K562 (cell line): ENCODE data around the gene RSPH1. TPM values are rescaled to one million over a fixed set of nuclear protein-coding genes. Genes with fewer than 3 reads are reported as not detected.

Source experiments
- ATAC-seq: fragments of 200-7000 bp; cut with Tn5 transposase; 3 replicates; pipeline ENCODE4 v1.9.1; 2020; ENCODE audit warnings: moderate library complexity
- BruUV-seq: library from RNA; stranded (reverse); fragments of 400-500 nt; replicated peaks from 2 replicates; lab custom pipeline; 2021; lab: Mats Ljungman, UMichigan
- CTCF ChIA-PET: fragments of 300-600 bp; formaldehyde crosslinking; extraction: SDS; loops from one replicate; lab custom pipeline; 2021; ENCODE audit warnings: low intra/inter-chr PET ratio; lab: Yijun Ruan, JAX
- POLR2A ChIA-PET: fragments of 300-600, 350-650 bp; sonication (Branson Sonifier 250); formaldehyde crosslinking; extraction: SDS; loops from one replicate; lab custom pipeline; 2021; ENCODE audit warnings: antibody characterized with exemption, inconsistent platforms; lab: Yijun Ruan, JAX
- DNase-seq, 4 experiments: peaks; one replicate each; pipeline versions ENCODE4 v3.0.0 to v3.0.0-alpha.2; 2011 to 2018; ENCODE audit warnings: low spot score in 3 of 4, mixed read lengths in 3 of 4; ENCODE audit errors: extremely low read depth in 1 of 4
- FAIRE-seq: peaks from 2 replicates; lab custom pipeline; 2011; peaks lifted over from hg19 to GRCh38; lab: Jason Lieb, UNC
- H2AFZ ChIP-seq: 2 replicates; pipeline ENCODE4 v1.6.0; 2011; ENCODE audit warnings: low read depth, low read length, control low read depth, inconsistent platforms
- H3K27ac ChIP-seq: fragments of 200-600 bp; 3 replicates; pipeline ENCODE4 v1.8.0; 2011; ENCODE audit warnings: low read depth, mild to moderate bottlenecking, control low read depth, inconsistent platforms, low read length, moderate library complexity, mixed read lengths; ENCODE audit errors: extremely low read depth
- H3K27me3 ChIP-seq, 2 experiments: fragments of 300-600 bp in 1 of 2; 2 replicates in 1 of 2; 3 replicates in 1 of 2; pipeline versions ENCODE4 v1.6.0 to v1.8.0; 2011; ENCODE audit warnings: inconsistent platforms in 2 of 2, low read length in 2 of 2, mild to moderate bottlenecking in 1 of 2, mixed read lengths in 1 of 2, moderate library complexity in 1 of 2; ENCODE audit not compliant: control insufficient read depth in 2 of 2, insufficient read depth in 2 of 2
- H3K36me3 ChIP-seq: fragments of 300-600 bp; 3 replicates; pipeline ENCODE4 v1.8.0; 2011; ENCODE audit warnings: mild to moderate bottlenecking, low read length, inconsistent platforms; ENCODE audit not compliant: control insufficient read depth, insufficient read depth
- H3K4me1 ChIP-seq, 2 experiments: fragments of 200-600 bp in 1 of 2; replicated peaks in 1 of 2; 2 replicates in 1 of 2; 3 replicates in 1 of 2; pipeline versions ENCODE4 v1.5.1 to v1.8.0; 2011; ENCODE audit warnings: inconsistent platforms in 2 of 2, low read length in 2 of 2, mild to moderate bottlenecking in 1 of 2, mixed read lengths in 1 of 2, moderate library complexity in 1 of 2; ENCODE audit not compliant: control insufficient read depth in 2 of 2, insufficient read depth in 2 of 2
- H3K4me2 ChIP-seq: 2 replicates; pipeline ENCODE4 v1.6.1; 2011; ENCODE audit warnings: low read length, control low read depth, inconsistent platforms, mixed read lengths; ENCODE audit not compliant: insufficient read depth
- H3K4me3 ChIP-seq: fragments of 200-600 bp; sonication (generic), shearing (Covaris generic); 2 replicates; pipeline ENCODE4 v1.5.1; 2016; ENCODE audit warnings: control low read depth, inconsistent platforms
- H3K79me2 ChIP-seq: fragments of 200-600 bp; 3 replicates; pipeline ENCODE4 v1.8.0; 2011; ENCODE audit warnings: low read length, inconsistent platforms; ENCODE audit not compliant: control insufficient read depth, insufficient read depth
- H3K9ac ChIP-seq, 2 experiments: 2 replicates each; pipeline versions ENCODE4 v1.6.0 to v1.6.1; 2011; ENCODE audit warnings: low read depth in 2 of 2, low read length in 2 of 2, control low read depth in 1 of 2, inconsistent platforms in 1 of 2, mild to moderate bottlenecking in 1 of 2, mixed read lengths in 1 of 2; ENCODE audit not compliant: insufficient read depth in 1 of 2
- H3K9me1 ChIP-seq: one replicate; pipeline ENCODE4 v1.6.0; 2011; ENCODE audit warnings: inconsistent platforms, mild to moderate bottlenecking, low read length, moderate library complexity; ENCODE audit not compliant: control insufficient read depth, insufficient read depth
- H3K9me3 ChIP-seq: replicated peaks from 2 replicates; pipeline ENCODE4 v1.5.1; 2011; ENCODE audit warnings: low read depth, low read length, inconsistent platforms; ENCODE audit not compliant: control insufficient read depth, insufficient read depth
- H4K20me1 ChIP-seq: replicated peaks from 2 replicates; pipeline ENCODE4 v1.6.1; 2011; ENCODE audit warnings: low read length, inconsistent platforms, mixed read lengths; ENCODE audit not compliant: control insufficient read depth, insufficient read depth
- HDAC3 ChIP-seq: fragments of 450-650 bp; IDR thresholded peaks from 2 replicates; pipeline ENCODE4 v1.6.1; 2018; ENCODE audit warnings: borderline replicate concordance, mild to moderate bottlenecking, moderate library complexity; ENCODE audit not compliant: partially characterized antibody
- NUFIP1 ChIP-seq: fragments of 450-650 bp; IDR thresholded peaks from 2 replicates; pipeline ENCODE4 v1.6.1; 2018; ENCODE audit not compliant: partially characterized antibody
- PURB ChIP-seq: sonication (generic); formaldehyde crosslinking; IDR thresholded peaks from 2 replicates; pipeline ENCODE4 v1.9.0; 2021; ENCODE audit warnings: low read depth, mild to moderate bottlenecking, missing genetic modification reagents
- SMARCA4 ChIP-seq: fragments of 450-650 bp; IDR thresholded peaks from 2 replicates; pipeline ENCODE4 v1.6.1; 2016
- WGBS: fragments of 100-300 bp; shearing (Covaris generic); methylation state at CpG from one replicate; pipeline ENCODE4 v1.1.6; 2016; ENCODE audit warnings: low coverage, mixed read lengths; ENCODE audit not compliant: insufficient coverage; ENCODE audit errors: missing lambda C conversion rate; 5-methylcytosine and 5-hydroxymethylcytosine counted together
- in situ Hi-C: fragments of 300-500 bp; cut with MboI; formaldehyde crosslinking; loops from 4 replicates; pipeline ENCODE4 v1.15.0; 2018; ENCODE audit warnings: inconsistent platforms, mixed read lengths
- intact Hi-C: fragments of 100-400 bp; cut with micrococcal nuclease; formaldehyde crosslinking; loops from 2 replicates; pipeline ENCODE4 v1.14.2; 2022
- polyA plus RNA-seq, 8 experiments: library from polyadenylated mRNA; depleted of rRNA in 4 of 8; stranded (reverse) in 5 of 8; unstranded in 3 of 8; fragments of >200 nt; fragmentation: Nextera tagmentation in 2 of 8; fragmentation: Illumina TruSeq in 1 of 8; extraction: Ambion mirVana in 2 of 8; extraction: Trizol in 1 of 8; gene quantifications; 2 replicates each; pipeline versions ENCODE4 v1.2.1 to v1.2.3, GENCODE V29; 2011 to 2014; ENCODE audit warnings: inconsistent platforms in 1 of 8, missing spikeins in 1 of 8
- total RNA-seq, 7 experiments: library from RNA; depleted of rRNA in 6 of 7; stranded (reverse); fragments of >200 nt in 6 of 7; fragmentation: Illumina TruSeq in 2 of 7; extraction: Trizol in 2 of 7; gene quantifications; 2 replicates each; pipeline versions ENCODE4 v1.2.1 to v1.2.3, GENCODE V29; 2011 to 2021; ENCODE audit warnings: low replicate concordance in 1 of 7
- TF ChIP-seq, protein P1 (sequence below): sonication (generic); formaldehyde crosslinking; IDR thresholded peaks from 2 replicates; pipeline ENCODE4 v1.8.0; 2022; ENCODE audit warnings: mild to moderate bottlenecking, missing genetic modification reagents
- TF ChIP-seq, protein P2 (sequence below), 2 experiments: fragments of 450-650 bp; conservative IDR thresholded peaks; 2 replicates each; pipeline ENCODE4 v1.6.1; 2017; ENCODE audit warnings: mild to moderate bottlenecking in 2 of 2, moderate library complexity in 2 of 2

Gene RSPH1
- total and polyA plus RNA-seq, 9 of the 15 experiments (the other 6 are each of a cell fraction or from before 2014, with no cell fraction given) = 0.17 TPM; not detected in 8

DNA sequence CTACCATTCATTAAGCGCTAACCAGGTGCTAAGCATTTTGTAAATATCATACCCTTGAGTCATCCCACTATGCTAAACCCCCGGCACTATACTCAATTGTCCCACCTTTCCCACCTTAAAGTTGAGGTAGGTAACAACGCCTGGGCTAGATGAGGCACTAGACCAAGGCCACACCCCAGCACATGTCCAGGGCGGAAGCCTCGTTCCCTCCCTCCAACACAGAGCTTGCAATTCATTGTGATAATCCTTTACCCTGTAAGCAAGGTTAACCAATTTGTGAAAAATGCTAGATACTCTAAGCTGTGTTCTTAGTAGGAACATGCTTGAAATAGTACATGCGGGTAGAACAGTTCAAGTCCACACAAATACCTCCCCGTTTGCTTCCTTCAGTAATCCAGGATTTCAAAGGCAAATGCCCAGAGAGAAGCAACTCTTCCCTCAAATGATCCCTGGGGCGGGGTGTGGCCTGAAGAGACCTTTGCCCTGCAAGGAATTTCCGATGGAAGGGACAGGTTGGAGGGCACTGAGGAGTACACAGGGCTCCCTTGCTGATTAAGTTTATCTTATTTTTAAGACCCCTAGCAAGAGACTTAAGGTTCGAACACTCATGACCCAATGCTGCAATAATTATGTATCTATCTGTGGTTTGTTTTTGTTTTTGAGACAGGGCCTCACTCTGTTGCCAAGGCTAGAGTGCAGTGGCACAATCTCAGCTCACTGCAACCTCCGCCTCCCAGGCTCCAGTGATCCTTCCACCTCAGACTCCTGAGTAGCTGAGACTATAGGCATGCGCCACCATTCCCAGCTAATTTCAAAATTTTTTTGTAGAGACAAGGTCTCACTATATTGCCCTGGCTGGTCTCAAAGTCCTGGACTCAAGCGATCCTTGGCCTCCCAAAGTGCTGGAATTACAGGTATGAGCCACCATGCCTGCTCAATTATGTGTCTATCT is 2.6 kb downstream of the RSPH1 start (continued):
- TF ChIP-seq, protein P1, sequence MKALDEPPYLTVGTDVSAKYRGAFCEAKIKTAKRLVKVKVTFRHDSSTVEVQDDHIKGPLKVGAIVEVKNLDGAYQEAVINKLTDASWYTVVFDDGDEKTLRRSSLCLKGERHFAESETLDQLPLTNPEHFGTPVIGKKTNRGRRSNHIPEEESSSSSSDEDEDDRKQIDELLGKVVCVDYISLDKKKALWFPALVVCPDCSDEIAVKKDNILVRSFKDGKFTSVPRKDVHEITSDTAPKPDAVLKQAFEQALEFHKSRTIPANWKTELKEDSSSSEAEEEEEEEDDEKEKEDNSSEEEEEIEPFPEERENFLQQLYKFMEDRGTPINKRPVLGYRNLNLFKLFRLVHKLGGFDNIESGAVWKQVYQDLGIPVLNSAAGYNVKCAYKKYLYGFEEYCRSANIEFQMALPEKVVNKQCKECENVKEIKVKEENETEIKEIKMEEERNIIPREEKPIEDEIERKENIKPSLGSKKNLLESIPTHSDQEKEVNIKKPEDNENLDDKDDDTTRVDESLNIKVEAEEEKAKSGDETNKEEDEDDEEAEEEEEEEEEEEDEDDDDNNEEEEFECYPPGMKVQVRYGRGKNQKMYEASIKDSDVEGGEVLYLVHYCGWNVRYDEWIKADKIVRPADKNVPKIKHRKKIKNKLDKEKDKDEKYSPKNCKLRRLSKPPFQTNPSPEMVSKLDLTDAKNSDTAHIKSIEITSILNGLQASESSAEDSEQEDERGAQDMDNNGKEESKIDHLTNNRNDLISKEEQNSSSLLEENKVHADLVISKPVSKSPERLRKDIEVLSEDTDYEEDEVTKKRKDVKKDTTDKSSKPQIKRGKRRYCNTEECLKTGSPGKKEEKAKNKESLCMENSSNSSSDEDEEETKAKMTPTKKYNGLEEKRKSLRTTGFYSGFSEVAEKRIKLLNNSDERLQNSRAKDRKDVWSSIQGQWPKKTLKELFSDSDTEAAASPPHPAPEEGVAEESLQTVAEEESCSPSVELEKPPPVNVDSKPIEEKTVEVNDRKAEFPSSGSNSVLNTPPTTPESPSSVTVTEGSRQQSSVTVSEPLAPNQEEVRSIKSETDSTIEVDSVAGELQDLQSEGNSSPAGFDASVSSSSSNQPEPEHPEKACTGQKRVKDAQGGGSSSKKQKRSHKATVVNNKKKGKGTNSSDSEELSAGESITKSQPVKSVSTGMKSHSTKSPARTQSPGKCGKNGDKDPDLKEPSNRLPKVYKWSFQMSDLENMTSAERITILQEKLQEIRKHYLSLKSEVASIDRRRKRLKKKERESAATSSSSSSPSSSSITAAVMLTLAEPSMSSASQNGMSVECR (CRISPR knock-in tag) = no peak
- TF ChIP-seq, all 486 proteins: peak for 4

GRCh38 chr21:42492201-42492600 is 3.8 kb downstream of the RSPH1 start:
- ATAC-seq (no peak), DNase-seq (no peak), FAIRE-seq (no peak)
- no peaks in the 10 kb centered on the region for H3K9me1 ChIP-seq
- POLR2A ChIA-PET = interaction anchor here (1.0 kb wide), 1 partner anchor 10 kb away, joined by 4 read pairs; no protein-coding TSS in a partner anchor
- H3K79me2 ChIP-seq = no peaks in the 10 kb centered on the region
- H3K4me2 ChIP-seq = no peak overlapping the region
- H3K9ac ChIP-seq = no peak overlapping the region
- no peak overlapping the region for H2AFZ ChIP-seq
- TF ChIP-seq NUFIP1 = no peak
- no peak for TF ChIP-seq HDAC3
- TF ChIP-seq, protein P2, sequence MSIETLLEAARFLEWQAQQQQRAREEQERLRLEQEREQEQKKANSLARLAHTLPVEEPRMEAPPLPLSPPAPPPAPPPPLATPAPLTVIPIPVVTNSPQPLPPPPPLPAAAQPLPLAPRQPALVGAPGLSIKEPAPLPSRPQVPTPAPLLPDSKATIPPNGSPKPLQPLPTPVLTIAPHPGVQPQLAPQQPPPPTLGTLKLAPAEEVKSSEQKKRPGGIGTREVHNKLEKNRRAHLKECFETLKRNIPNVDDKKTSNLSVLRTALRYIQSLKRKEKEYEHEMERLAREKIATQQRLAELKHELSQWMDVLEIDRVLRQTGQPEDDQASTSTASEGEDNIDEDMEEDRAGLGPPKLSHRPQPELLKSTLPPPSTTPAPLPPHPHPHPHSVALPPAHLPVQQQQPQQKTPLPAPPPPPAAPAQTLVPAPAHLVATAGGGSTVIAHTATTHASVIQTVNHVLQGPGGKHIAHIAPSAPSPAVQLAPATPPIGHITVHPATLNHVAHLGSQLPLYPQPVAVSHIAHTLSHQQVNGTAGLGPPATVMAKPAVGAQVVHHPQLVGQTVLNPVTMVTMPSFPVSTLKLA (conservative IDR thresholded peaks at IDR 0.05) = no peak
- no peak for TF ChIP-seq SMARCA4
- no peak for TF ChIP-seq PURB
- WGBS = 17% methylated on average over 8 of the region's 8 CpGs
- no peaks in the 10 kb centered on the region for H3K36me3 ChIP-seq
- H3K27ac ChIP-seq = no peak overlapping the region
- CTCF ChIA-PET = no interaction called here
- no peaks in the 10 kb centered on the region for H4K20me1 ChIP-seq
- H3K4me1 ChIP-seq = peaks cover 15 to 20% of the 10 kb centered on the region in 2 experiments; a peak in 4 of 5 replicates
- in situ Hi-C loops = no loop called here
- BruUV-seq = no TSS peak
- H3K4me3 ChIP-seq = no peak overlapping the region
- H3K27me3 ChIP-seq = peaks cover 25 to 42% of the 10 kb centered on the region in 2 experiments
- intact Hi-C loops = no loop called here
- H3K9me3 ChIP-seq = no peaks in the 10 kb centered on the region
